ENCODE data around the gene TARBP1.
A peak's percentile ranks its signal among the peaks of the same experiment; 100 is the strongest.
"Not testable (repeated sequence)": the region's sequence is repeated elsewhere in the genome, so short reads cannot be mapped to it uniquely, and the experiment has no call there.

TARBP1 gene

GRCh38 chr1:234400773-234401172 is 78.2 kb downstream of the TARBP1 start:
- no peak for TF ChIP-seq CTCF (conservative IDR thresholded peaks at IDR 0.05)
- no peak for TF ChIP-seq ZFX (IDR thresholded peaks at IDR 0.05)
- no peak overlapping the region for H3K27ac ChIP-seq

GRCh38 chr1:234399515-234399914 is 79.5 kb downstream of the TARBP1 start:
- not testable (repeated sequence) for H3K27ac ChIP-seq

GRCh38 chr1:234398849-234399381 is 80.1 kb downstream of the TARBP1 start:
- no peak overlapping the region for H3K27ac ChIP-seq
- TF ChIP-seq ZFX (IDR thresholded peaks at IDR 0.05): no peak
- TF ChIP-seq CTCF (conservative IDR thresholded peaks at IDR 0.05): no peak

GRCh38 chr1:234397732-234398131 is 81.2 kb downstream of the TARBP1 start:
- TF ChIP-seq ZFX (IDR thresholded peaks at IDR 0.05) (no peak), CTCF (conservative IDR thresholded peaks at IDR 0.05) (no peak)
- no peak overlapping the region for H3K27ac ChIP-seq

- H3K27ac ChIP-seq: no peak overlapping the region
- TF ChIP-seq ZFX (IDR thresholded peaks at IDR 0.05): no peak
Measured at GRCh38 chr1:234396871-234397270, 82.1 kb downstream of the TARBP1 start.

- H3K27ac ChIP-seq: no peak overlapping the region
- no peak for TF ChIP-seq CTCF (conservative IDR thresholded peaks at IDR 0.05)
- TF ChIP-seq ZFX (IDR thresholded peaks at IDR 0.05): no peak
Measured at GRCh38 chr1:234396092-234396491, 82.9 kb downstream of the TARBP1 start.

- no peak overlapping the region for H3K27ac ChIP-seq
- no peak for TF ChIP-seq ZFX (IDR thresholded peaks at IDR 0.05)
- no peak for TF ChIP-seq CTCF (conservative IDR thresholded peaks at IDR 0.05)
Measured at GRCh38 chr1:234395297-234395696, 83.7 kb downstream of the TARBP1 start.

GRCh38 chr1:234393190-234393589 is 85.8 kb downstream of the TARBP1 start:
- H3K27ac ChIP-seq: no peak overlapping the region
- TF ChIP-seq CTCF (conservative IDR thresholded peaks at IDR 0.05) (peak; percentile 33), ZFX (IDR thresholded peaks at IDR 0.05) (no peak)
